ENCODE results near the gene AP3S2. TPM values are rescaled to one million over a fixed set of nuclear protein-coding genes. Genes with fewer than 3 reads are reported as not detected.
A peak's percentile ranks its signal among the peaks of the same experiment; 100 is the strongest.

Gene AP3S2
- total and polyA plus RNA-seq, 2 of the 4 experiments (the other 2 are of a cell fraction), result 12.6 to 34.1 TPM

GRCh38 chr15:89837830-89838178 lies 56.0 kb downstream of the AP3S2 start:
- 14% methylated on average over 1 of the region's 3 CpGs; no CpG with 5 or more reads in 1 of the 2 experiments for WGBS, 2 experiments (ENCODE audit: extremely low coverage in 2 of 2, insufficient read length in 1 of 2)

More at GRCh38 chr15:89837830-89838178, 56.0 kb downstream of the AP3S2 start:
- in situ Hi-C loops (cut with MboI; ENCODE audit: low sequenced_read_pairs), result no loop called here
- Histone ChIP-seq H4K8ac (ENCODE audit: low read depth in 2 of 2, low read length in 2 of 2) (peak overlapping the region; percentile 37 to 92; a peak in 3 of 4 replicates), H2AFZ (replicated peaks; ENCODE audit: low read length, poor library complexity) (peak overlapping the region; percentile 19), H4K5ac (ENCODE audit: low read depth, low read length) (peak overlapping the region; percentile 72), H4K20me1 (ENCODE audit: insufficient read depth, low read length) (no peaks in the 10 kb centered on the region), H3K14ac (replicated peaks; ENCODE audit: low read depth, low read length) (peak overlapping the region; percentile 56), H3K18ac (ENCODE audit: low read depth, low read length) (peak overlapping the region; percentile 91), H3K9me1 (ENCODE audit: insufficient read depth, low read length) (peaks cover 38% of the 10 kb centered on the region), H3K79me1 (ENCODE audit: low read depth in 1 of 2, low read length in 2 of 2) (peaks cover 14 to 47% of the 10 kb centered on the region in 2 experiments), H3K4me2 (ENCODE audit: low read depth, low read length) (no peak overlapping the region; the same call in 1 of the 2 replicates), H2BK20ac (ENCODE audit: low read depth, low read length) (peak overlapping the region; percentile 64), H2BK5ac (ENCODE audit: low read depth, low read length, poor library complexity, severe bottlenecking) (peak overlapping the region; percentile 99), H4K91ac (ENCODE audit: insufficient read depth, low read depth, low read length) (peak overlapping the region; percentile 90), H3K9ac (ENCODE audit: low read depth, low read length) (0 out of 2 replicates have a peak overlapping the region, but pooled peaks have one; percentile 54), H3K4ac (ENCODE audit: low read depth, low read length) (peak overlapping the region; percentile 97), H3K27me3 (ENCODE audit: control insufficient read depth, insufficient read depth, low read length) (no peaks in the 10 kb centered on the region), H3K23ac (ENCODE audit: low read depth, low read length) (peak overlapping the region; percentile 93), H2AK9ac (replicated peaks; ENCODE audit: low read depth, low read length, poor library complexity) (peak overlapping the region; percentile 6), H3K27ac (ENCODE audit: insufficient read depth, low read length) (peak overlapping the region; percentile 88), H2BK15ac (ENCODE audit: low read depth, low read length) (peak overlapping the region; percentile 86; the same call in 2 of the 3 replicates), H3K36me3 (ENCODE audit: control insufficient read depth, insufficient read depth, low read length) (peaks cover 22% of the 10 kb centered on the region), H3K4me3 (ENCODE audit: insufficient read depth, low read depth, low read length) (no peak overlapping the region), H3K9me3 (ENCODE audit: control insufficient read depth, insufficient read depth, low read length) (no peaks in the 10 kb centered on the region), H2BK120ac (ENCODE audit: low read depth, low read length) (peak overlapping the region; percentile 96), H3K56ac (ENCODE audit: extremely low read depth, insufficient read depth, low read length) (peak overlapping the region; percentile 77; the same call in 1 of the 2 replicates), H3K4me1 (ENCODE audit: control insufficient read depth, insufficient read depth, low read length) (peaks cover 28% of the 10 kb centered on the region), H2AK5ac (ENCODE audit: low read depth, low read length) (peak overlapping the region; percentile 73)
- ChIA-PET POLR2A (ENCODE audit: unreplicated experiment) (interaction anchor here (0.6 kb wide), 1 partner anchor 9 kb away, joined by 8 read pairs; no protein-coding TSS in a partner anchor), CTCF (interaction anchor here (0.5 to 1.7 kb wide), 3 partner anchors 10 to 257 kb away, joined by 3 to 7 read pairs (median 3); no protein-coding TSS in a partner anchor)
- DNase-seq (no peak), ATAC-seq (ENCODE audit: low read depth) (no peak)
- dilution Hi-C loops (cut with HindIII; ENCODE audit: low sequenced_read_pairs, unreplicated experiment), result no loop called here
- TF ChIP-seq, protein P1, sequence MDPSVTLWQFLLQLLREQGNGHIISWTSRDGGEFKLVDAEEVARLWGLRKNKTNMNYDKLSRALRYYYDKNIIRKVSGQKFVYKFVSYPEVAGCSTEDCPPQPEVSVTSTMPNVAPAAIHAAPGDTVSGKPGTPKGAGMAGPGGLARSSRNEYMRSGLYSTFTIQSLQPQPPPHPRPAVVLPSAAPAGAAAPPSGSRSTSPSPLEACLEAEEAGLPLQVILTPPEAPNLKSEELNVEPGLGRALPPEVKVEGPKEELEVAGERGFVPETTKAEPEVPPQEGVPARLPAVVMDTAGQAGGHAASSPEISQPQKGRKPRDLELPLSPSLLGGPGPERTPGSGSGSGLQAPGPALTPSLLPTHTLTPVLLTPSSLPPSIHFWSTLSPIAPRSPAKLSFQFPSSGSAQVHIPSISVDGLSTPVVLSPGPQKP (IDR thresholded peaks at IDR 0.05; ENCODE audit: borderline replicate concordance, low read depth, low read length), result no peak
- no peak for TF ChIP-seq RAD21 (IDR thresholded peaks at IDR 0.05; ENCODE audit: low read length)
- TF ChIP-seq, protein P2, sequence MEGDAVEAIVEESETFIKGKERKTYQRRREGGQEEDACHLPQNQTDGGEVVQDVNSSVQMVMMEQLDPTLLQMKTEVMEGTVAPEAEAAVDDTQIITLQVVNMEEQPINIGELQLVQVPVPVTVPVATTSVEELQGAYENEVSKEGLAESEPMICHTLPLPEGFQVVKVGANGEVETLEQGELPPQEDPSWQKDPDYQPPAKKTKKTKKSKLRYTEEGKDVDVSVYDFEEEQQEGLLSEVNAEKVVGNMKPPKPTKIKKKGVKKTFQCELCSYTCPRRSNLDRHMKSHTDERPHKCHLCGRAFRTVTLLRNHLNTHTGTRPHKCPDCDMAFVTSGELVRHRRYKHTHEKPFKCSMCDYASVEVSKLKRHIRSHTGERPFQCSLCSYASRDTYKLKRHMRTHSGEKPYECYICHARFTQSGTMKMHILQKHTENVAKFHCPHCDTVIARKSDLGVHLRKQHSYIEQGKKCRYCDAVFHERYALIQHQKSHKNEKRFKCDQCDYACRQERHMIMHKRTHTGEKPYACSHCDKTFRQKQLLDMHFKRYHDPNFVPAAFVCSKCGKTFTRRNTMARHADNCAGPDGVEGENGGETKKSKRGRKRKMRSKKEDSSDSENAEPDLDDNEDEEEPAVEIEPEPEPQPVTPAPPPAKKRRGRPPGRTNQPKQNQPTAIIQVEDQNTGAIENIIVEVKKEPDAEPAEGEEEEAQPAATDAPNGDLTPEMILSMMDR (conservative IDR thresholded peaks at IDR 0.05; ENCODE audit: low read depth, low read length), result no peak
- TF ChIP-seq POLR2A (IDR thresholded peaks at IDR 0.05; ENCODE audit: low read depth, low read length), result no peak
- no peak for TF ChIP-seq MAZ (IDR thresholded peaks at IDR 0.05; ENCODE audit: borderline replicate concordance, low read depth, low read length)
- no peak for TF ChIP-seq RCOR1 (IDR thresholded peaks at IDR 0.05; ENCODE audit: insufficient replicate concordance, low read length)
- no peak for TF ChIP-seq CEBPB (IDR thresholded peaks at IDR 0.05; ENCODE audit: low read depth, low read length)
- intact Hi-C loops (cut with micrococcal nuclease), result no loop called here
- BruUV-seq (replicated peaks), result no TSS peak
